GM21619 (cell line): ENCODE data around the gene DDAH2.

Source experiments
- ATAC-seq: cut with Tn5 transposase; IDR thresholded peaks from one replicate; pipeline ENCODE4 v1.9.1; 2021; ENCODE audit not compliant: unreplicated experiment

Gene DDAH2, protein sequence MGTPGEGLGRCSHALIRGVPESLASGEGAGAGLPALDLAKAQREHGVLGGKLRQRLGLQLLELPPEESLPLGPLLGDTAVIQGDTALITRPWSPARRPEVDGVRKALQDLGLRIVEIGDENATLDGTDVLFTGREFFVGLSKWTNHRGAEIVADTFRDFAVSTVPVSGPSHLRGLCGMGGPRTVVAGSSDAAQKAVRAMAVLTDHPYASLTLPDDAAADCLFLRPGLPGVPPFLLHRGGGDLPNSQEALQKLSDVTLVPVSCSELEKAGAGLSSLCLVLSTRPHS

DNA sequence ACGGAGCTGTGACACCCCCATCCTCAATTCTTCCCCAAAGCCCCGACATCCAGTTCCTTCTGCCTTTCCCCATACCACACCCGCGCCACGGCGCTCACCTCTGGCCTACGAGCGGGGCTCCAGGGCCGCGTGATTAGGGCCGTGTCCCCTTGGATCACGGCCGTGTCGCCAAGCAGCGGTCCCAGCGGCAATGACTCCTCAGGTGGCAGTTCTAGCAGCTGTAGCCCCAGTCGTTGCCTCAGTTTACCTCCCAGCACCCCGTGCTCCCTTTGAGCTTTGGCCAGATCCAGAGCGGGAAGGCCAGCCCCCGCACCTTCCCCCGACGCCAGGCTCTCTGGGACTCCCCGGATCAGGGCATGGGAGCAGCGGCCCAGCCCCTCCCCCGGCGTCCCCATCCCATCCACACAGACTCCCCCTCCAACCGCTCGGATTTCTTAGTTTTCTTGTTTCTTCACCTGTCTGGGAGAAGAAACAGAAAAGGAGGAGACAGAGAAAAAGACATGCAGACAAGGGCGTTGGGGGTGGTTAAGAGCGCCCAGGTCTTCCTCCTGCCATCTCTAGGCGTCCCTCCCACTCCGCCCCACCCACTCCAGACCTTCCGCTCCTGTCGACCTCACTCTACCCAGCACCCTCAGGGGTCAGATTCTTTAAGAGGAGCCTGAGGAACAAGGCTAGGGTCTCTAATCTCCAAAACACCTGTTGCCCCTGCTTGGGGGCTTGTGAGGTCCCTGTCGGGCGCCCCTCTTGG is at the start of gene DDAH2:
Gene DDAH2, minus strand, starts transcription at position 533 of the 748 bp plus-strand sequence. Its CDS starts 138 bp downstream, at position 395.
- ATAC-seq: no peak

DNA sequence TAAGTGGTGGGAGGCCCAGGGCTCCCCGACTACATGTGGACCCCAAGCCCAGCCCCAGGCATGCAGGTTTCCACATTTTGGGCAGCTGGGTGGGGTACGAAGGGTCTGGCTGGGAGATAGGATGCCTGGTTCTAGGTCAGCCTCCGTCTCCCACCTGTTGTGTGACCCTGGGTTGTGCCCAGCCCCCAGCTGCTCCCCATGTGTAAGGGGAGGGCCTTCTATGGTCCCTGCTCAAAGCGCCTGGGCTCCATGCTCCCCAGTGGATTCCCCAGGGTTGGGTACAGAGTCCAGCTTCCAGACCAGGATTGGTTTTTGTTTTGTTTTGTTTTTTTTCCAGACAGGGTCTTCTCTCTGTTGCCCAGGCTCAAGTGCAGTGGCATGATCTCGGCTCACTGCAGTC is 49.1 kb upstream of the DDAH2 start:
- no peak for ATAC-seq

DNA sequence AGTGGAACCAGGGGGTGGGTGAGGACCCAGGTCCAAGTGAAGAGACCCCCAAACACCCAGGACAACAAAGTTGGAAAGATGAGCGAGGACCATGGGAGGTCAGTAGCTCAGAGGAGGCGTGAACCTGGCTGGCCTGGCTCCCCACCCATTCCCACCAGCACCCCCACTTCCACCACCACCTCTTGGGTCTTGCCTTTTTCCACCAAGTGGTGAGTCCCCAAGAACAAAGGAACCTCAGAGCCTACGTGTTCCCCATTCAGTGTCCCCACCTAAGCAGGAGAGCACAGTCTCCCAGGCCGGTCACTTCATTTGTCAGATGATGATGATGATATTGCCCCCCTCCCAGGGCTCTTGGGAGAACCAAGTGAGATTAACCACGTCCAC is 48.6 kb upstream of the DDAH2 start:
- ATAC-seq: no peak

DNA sequence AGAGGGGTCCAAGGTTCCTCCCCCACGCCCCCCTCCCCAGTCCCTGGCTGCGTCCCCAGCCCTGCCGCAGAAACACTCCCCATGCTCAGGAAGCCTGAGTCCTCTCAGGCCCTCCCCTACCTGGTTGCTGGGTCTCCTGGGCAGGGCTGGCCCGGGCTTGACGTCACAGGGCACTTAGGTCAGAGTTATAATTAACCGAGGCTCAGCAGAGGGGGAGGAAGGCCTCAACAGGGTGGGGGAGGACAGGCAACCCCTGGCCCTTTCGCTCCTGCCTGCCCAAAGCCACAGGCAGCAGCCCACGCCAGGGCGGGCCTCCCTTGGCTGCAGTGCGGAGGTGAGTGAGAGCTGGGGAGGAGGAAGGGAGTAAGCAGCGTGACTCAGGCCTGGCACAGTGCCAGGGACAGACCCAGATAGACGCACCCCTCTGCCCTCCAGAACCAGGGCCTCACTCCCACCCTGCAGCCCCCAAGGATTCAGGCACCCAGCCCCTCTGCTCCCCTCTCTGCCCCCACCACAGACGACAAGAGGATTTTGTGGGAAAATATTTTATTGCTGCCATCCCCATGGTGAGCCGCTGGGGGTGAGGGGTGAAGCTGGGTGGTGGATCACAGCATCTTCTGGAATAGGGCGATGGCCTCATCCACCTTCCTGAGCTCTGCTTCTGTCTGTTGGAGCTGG is 48.0 kb upstream of the DDAH2 start, which contains the start of gene VWA7:
Gene VWA7, minus strand, starts transcription at position 340 of the 678 bp plus-strand sequence. CDS start 549 bp downstream, outside the sequence.
- peak; percentile 74 for ATAC-seq

DNA sequence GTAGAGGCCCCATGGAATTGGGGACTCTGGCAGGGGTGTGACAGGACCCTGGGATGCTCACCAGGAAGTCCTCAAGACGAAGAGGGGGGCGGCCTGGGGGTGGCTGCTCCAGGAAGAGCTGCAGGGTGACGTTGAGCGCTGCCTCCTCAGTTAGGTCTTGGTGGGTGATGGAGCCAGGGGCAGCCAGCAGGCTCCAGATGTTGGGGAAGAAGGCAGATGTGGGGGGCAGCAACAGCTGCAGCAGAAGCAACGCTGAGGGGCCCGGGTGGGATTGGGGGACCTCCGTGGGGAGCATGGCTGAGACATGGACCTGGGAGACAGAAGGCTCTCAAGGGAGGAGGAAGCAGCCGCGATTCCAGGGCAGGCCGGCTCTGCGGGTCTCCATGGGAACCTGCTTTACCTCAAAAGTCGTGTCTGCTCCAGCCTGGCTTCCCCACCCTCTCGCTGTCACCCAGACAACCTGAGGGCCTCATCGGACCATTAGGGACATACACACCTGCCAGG is 47.4 kb upstream of the DDAH2 start:
- peak; percentile 10 for ATAC-seq

DNA sequence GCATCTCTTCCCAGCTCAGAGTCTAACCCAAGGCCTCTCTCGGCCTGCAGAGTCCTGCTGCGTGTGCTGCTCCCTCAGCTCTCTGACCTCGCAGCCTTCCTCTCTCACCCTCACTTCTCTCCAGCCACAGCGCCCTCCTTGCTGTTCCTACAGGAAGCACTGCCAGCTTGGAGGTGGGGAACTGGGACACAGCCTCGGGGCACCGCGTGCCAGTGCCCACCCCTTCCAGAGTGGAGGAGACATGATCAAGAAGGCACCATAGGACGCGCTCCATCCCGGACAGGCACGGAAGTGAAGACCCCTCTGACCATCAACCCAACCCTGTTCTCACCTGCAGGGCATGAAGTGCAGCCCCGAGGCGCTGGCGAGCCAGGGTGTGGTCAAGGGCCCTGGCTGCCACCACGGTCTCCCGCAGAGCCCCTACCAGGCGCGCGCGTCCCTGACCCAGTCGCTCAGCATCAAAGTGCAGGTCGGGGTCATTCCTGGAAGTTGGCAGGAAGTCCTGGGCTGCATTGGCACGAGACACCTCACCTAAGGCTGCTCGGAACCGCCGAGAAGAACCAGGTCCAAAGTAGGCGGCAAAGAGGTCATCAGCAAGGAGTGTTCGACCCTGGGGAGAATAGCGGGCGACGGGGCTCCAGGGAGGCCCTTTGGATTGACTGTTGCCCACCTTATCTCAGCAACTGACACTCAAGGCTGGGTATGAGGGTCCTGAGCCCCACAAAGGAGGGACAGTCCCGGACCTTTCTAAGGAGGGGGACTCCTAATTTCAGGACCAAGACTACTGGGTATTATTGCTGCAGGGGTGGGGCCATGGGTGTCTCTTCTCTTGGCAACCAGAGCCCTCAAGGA is 46.8 kb upstream of the DDAH2 start:
- ATAC-seq: no peak

DNA sequence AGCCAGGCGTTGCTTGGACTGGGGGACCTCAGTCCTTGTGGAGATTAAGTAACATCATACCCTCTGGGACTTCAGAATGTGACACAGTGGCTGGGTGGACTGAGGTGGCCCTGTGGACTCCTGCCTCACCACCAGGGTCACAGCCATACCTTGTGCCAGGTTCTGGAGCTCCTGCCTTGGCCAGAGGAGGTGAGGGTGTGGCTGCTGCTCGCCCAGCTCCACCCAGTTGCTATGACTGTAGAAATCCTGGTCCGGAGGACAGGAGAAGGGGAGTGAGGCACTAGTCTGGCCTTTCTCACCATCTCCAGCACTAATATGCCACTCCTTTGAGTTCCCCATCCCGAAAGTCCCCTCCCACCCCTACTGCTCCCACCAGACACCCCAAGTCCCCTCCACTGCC is 46.1 kb upstream of the DDAH2 start:
- no peak for ATAC-seq

DNA sequence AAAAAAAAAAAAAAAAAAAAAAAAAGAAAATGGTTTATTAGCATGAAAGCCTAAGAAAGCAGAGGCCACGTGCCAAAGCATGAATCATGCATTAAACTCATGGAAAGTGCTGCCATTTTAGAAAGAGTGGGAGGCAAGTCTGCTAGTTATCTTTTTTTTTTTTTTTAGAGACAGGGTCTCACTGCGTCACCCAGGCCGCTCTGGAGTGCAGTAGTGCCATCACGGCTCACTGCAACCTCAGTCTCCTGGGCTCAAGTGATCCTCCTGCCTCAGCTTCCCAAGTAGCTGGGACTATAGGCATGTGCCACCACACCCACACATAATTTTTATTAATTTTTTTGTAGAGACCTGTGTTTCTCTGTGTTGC is 42.9 kb upstream of the DDAH2 start:
- no peak for ATAC-seq

DNA sequence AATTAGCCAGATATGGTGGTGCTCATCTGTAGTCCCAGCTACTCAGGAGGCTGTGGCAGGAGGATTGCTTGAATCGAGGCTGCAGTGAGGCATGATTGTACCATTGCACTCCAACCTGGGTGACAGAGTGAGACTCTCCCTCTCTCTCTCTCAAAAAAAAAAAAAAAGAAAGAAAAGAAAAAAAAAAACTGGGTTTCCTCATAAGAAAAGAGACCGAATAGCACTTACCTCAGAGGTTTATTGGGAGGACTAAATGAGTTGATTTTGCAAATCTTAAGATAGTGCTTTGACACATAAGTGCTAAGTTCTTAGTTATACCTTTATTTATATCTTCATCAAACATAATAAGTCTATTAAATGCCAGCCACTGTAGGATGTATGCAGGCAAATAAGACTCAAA is 41.8 kb upstream of the DDAH2 start:
- ATAC-seq: no peak

DNA sequence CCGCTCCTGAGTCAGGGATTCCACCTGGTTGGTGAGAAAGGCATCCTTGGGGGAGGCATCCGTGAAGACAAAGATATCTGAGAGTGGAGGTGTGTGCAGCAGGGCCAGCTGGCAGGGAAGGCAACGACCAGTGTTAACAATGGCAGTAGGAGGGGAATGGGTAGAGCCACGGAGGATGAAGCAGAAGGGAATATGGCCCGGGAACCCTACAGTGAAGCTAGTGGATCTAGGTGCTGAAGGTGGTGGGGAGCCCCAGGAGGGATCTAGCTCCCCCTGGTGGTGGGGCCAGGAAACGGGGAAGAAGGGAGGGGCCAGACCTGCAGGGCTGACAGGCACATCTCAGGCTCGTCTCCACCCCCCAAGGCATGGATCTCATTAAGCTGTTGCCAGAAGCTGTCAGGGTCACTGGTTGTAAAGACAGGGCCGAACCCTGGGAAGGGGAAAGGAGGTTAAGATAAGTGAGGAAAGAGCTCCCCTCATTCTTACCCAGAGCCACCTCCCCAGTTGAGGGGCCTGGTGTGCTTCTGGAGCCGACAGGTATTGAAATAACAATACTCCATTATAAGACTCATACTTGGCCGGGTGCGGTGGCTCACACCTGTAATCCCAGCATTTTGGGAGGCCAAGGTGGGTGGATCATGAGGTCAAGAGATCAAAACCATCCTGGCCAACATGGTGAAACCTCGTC is 40.7 kb upstream of the DDAH2 start:
- ATAC-seq: no peak

DNA sequence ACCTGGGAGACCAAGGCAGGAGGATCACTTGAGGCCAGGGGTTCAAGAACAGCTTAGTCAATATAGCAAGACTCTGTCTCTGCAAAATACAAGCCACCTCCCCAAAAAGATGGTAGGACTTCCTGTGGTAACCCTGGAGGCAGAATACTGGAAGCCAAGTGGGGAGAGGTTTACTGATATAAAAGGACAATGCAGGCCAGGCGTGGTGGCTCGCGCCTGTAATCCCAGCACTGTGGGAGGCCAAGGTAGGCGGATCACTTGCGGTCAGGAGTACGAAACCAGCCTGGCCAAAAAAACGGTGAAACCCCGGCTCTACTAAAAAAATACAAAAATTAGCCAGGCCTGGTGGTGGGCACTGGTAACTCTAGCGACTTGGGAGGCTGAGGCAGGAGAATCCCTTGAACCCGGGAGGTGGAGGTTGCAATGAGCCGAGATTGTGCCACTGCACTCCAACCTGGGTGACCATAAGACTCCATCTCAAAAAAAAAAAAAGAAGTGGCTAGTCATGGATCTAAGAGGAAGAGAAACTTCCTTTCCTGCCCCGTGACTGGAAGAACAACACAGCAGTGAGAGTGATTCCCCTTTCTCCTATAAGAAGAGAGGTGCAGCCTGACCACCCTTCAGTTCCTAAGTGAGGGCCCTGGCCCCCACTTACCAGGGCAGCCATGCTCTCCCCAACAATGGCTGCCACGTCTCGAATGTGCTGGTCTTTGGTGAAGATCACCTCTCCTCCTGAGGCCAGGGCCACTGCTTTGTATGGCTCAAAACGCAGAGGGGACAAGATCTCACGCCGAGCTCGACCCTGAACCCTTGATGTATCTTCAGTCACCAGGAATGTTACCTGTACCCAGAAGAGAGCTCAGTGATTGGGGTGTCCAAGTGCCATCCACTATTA is 39.5 kb upstream of the DDAH2 start:
- ATAC-seq: no peak

DNA sequence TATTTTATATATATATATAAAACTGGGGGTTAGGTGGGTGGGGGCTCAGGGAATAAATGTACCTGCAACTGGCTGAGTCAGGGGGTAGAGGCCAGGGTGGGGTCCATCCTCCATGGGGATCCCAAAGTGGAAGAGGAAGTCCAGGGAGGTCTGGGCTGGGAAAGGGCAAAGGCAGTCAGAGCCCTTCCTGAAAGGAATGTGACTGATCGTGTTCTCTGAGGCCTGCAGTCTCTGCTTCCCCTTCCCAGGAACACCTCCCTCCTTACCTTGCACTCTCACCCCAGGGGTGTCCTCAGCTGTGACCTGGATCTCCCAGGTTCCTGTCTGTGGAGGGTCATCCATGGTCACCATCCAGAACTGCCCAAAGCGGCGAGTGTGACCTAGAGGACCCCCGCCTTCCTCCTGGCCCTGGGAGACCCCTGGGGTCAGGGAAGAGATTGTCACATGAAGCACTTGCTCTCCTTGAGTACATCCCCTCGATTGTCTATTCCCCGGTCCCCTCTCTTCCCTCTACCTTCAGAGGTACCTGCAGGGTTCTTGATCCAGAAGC is 38.1 kb upstream of the DDAH2 start:
- ATAC-seq: no peak

DNA sequence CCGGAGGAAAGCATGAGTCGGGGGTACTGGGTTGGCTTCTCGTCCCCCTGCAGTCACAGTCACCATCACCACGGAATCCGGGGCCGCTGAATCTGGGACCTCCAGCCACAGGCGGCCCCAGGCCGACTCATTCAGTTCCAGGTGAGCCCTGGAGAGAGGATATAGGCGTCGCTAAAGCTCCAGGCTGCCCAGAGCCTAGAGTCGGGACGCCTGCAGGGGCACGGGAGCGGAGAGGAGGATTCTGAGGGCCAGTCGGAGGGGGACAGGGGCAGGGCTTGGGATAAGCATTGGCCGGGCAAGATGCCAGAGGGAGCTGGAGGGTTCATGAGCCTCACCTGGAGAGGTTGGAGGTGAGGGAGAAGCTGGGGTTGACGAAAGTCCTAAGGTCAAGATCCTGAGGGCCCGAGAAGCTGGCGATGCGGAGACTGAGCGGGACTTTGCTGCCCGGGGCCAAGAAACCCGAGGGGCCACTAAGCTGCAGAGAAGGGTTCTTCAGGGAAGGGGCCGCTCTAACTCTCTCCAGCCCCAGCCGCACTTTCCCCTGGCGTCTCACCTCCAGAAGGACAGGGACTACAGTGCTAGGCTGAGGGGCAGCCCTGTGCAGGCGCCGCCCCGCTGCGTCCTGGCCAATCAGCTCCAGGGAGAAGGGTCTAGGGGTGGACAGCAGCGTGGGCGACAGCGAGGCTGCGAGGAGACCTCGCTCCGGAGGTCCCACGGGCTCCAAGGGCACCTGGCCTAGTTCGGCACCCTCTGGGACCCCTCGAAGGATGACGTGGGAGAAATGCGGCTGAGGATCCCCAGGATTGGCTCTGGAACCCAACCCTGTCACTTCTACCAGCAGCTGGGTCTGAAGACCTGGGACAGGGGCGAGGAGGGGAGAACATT is 37.1 kb upstream of the DDAH2 start:
- ATAC-seq: no peak

DNA sequence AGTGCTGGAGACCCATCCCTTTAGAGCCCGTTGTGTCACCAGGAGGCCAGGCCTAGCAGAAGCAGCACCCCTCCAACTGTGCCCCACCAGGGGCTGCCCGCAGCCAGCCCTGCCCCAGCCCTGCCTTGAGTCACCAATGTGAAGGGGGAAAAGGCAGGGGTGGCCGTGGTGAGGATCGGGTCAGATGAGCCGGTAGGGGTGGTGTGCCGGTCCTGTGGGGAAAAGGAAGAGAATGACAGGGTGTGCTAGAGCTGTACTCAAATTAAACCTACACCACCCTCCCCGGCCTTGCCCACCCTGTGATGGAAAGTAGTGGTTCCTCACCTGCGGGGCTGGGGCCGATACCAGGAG is 36.4 kb upstream of the DDAH2 start:
- ATAC-seq: no peak

DNA sequence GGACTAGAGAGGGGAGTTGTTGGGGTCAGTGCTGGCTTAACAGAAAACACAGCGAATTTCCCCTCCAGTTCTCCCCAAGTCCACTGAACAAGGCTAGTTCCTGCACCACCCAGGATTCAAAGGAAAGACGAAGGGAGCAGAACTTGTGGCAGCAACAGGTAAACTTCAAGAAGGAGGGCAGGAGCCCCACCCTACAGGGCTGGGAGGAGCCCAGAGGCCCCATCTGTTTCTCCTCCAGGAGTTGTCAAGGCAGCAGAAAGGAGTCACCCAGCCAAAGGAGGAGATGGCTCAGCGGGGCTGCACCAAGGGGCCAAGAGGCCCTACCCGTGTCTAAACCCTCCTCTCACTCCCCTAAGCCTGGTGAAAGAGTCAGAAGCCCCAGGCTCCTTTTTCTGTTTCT is 35.1 kb upstream of the DDAH2 start:
- no peak for ATAC-seq

DNA sequence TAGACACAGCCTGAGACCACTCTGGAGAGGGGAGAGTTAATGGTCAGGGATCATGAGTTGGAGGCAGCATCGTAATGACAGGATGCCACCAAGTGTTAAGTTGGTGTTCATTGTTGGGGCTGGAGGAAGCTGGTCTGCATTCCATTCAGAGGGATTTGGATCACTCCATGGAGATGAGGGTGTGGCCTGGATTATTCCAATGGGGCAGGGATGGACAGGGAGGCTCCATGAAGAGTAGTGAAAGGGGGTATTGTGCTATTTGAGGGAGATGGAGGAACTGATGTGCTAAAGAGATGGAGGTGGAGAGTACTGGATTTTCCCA is 34.5 kb upstream of the DDAH2 start:
- ATAC-seq: no peak

DNA sequence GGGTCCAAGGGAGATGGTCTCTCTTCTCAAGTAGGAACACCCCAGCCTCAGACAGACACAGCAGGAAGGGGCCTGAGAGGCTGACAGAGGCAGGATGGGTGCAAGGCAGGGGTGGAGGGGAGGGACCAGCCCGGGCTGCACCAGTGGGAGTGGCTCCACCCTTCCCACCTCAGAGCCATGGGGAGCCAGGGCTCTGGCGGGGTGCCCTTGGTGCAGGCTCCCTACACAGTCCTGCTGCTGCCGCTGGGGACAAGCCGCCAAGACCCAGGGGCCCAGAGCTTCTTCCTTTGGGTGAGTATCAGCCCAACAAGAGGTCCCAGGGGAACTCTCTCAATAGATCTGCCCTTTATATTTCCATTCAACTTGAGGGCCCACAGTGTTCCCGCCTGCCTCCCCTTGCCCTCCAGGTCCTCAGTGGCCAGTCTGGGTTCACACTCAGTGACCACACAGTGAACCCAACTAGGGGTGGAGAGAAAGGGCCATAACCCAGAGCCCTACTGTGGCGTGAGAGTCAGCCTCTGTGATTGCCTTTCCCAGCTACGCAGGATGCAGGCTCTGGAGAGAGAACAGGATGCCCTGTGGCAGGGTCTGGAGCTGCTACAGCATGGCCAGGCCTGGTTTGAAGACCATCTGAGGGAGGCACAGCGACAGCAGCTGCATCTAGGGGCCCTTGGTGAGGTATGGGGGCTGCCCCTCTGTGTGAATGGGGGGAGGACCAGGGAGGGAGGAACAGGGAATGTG is 33.9 kb upstream of the DDAH2 start:
- no peak for ATAC-seq

DNA sequence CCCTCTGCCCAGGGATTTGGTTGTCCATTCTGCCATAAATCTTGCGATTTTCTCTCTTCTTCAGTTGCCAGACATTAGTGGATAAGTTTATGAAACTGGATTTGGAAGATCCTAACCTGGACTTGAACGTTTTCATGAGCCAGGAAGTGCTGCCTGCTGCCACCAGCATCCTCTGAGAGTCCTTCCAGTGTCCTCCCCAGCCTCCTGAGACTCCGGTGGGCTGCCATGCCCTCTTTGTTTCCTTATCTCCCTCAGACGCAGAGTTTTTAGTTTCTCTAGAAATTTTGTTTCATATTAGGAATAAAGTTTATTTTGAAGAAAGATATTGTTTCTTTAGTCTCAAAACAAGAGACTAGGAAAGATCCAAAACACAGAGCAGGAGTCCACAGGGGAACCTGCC is 33.3 kb upstream of the DDAH2 start, which contains the start of gene SAPCD1:
Gene SAPCD1, plus strand, starts transcription at position 301 of the 400 bp plus-strand sequence. CDS start 399 bp downstream, outside the sequence.
- ATAC-seq: no peak
